Left cardiac atrium (tissue), 4 donors: Measurements from ENCODE around the gene GTF2A2. TPM values are rescaled to one million over a fixed set of nuclear protein-coding genes. Genes with fewer than 3 reads are reported as not detected.
"Not testable (repeated sequence)": the region's sequence is repeated elsewhere in the genome, so short reads cannot be mapped to it uniquely, and the experiment has no call there.

Experiments used
- ATAC-seq, 2 donors: fragments of 200-7000 bp; cut with Tn5 transposase; one replicate each; pipeline ENCODE4 v1.9.1; 2020; ENCODE audit warnings: mild to moderate bottlenecking in 2 of 2, moderate library complexity in 2 of 2
- DNase-seq: peaks from one replicate; pipeline ENCODE4 v3.0.0-alpha.2; 2020
- intact Hi-C, 2 donors: fragments of 100-400 bp; cut with DNase I; formaldehyde crosslinking; loops; one replicate each; pipeline versions ENCODE4 v1.14.1 to v1.15.1; 2022 to 2023
- long read RNA-seq: library from polyadenylated mRNA; unstranded; transcript quantifications from one replicate; pipeline ENCODE4 v2.0.0, GENCODE V29; 2021
- total RNA-seq, 2 donors: library from RNA; stranded (reverse); fragmentation: NEBNext Ultra II Directional; extraction: Animal tissue kit (Norgen Biotek cat#: 25700); gene quantifications; one replicate each; pipeline ENCODE4 v1.2.1, GENCODE V29; 2021
- donor health status: DM: no; HTN: yes; CAD: no.
- donor health status: DM: no; HTN: yes; CAD: no; lungs with severe emphysema.
- donor health status: DM: yes; HTN: yes; CAD: no.
- donor health status: Dilated cardiomyopathy.

The GTF2A2 gene, protein sequence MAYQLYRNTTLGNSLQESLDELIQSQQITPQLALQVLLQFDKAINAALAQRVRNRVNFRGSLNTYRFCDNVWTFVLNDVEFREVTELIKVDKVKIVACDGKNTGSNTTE
- total RNA-seq, result 100 to 1,000 TPM in 1 of 2 donors, 10 to 100 TPM in 1; 99.1 to 119 TPM
- long read RNA-seq, transcript GTF2A2-202 (5 exons, 1,582 nt), result major isoform, 8 of 10 reads
- long read RNA-seq, partial matches to known transcripts, result 0 of 10 reads
- long read RNA-seq, other reads (novel, unspliced or antisense), result 1 of 10 reads

GRCh38 chr15:59656897-59657634 lies at the start of gene GTF2A2:
Gene GTF2A2 (minus strand): TSS chr15:59657515. CDS start chr15:59652277, 5,238 bp downstream.
- ATAC-seq (peak; percentile 100), DNase-seq (peak; percentile 96)
- intact Hi-C loops, result no loop called here

GRCh38 chr15:59703979-59704796 lies 46.9 kb upstream of the GTF2A2 start:
- no peak for DNase-seq

GRCh38 chr15:59702351-59702750 lies 45.0 kb upstream of the GTF2A2 start:
- intact Hi-C loops, result no loop called here
- DNase-seq, result no peak
- no peak for ATAC-seq

More at GRCh38 chr15:59703979-59704796, 46.9 kb upstream of the GTF2A2 start:
- intact Hi-C loops, result no loop called here
- no peak for ATAC-seq

- no peak for ATAC-seq
- DNase-seq, result no peak
- intact Hi-C loops, result no loop called here
Measured at GRCh38 chr15:59701880-59702279, 44.6 kb upstream of the GTF2A2 start.

DNA sequence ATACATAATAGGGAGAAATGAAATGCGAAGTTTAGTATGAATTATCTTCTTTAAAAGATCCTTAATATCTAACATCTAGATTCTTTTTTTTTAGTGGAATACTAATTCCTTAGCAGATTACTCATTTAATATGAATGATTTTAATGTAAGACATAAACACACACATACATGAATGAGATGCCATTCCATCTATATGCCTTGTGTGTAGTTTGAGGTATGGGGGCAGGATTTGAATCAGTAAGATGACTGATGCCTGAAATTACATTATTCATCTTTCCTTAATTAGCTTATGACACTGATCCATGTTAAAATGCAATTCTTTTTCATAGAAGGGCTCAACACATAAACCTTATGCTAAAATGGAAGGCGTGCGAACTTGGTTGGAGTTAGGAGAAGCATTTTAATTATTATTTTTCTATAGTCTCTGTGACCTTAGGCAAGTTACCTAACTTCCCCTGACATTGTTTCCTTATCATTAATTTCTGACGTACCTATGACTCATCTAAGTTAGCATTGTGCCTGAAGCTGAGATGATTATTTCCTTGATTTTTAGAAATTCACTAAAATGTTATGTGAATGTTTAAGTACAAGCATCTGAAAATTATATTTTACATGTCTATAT lies 42.6 kb upstream of the GTF2A2 start:
- intact Hi-C loops, result no loop called here
- ATAC-seq (no peak), DNase-seq (no peak)

- ATAC-seq, DNase-seq, intact Hi-C loops: not testable (repeated sequence)
Measured at GRCh38 chr15:59698065-59698464, 40.8 kb upstream of the GTF2A2 start.

- ATAC-seq (no peak), DNase-seq (no peak)
- intact Hi-C loops, result no loop called here
Measured at GRCh38 chr15:59696332-59696731, 39.0 kb upstream of the GTF2A2 start.

- intact Hi-C loops, result loop anchor here in 1 of 2 donors (5.0 kb wide), 1 partner anchor 633 kb away; no protein-coding TSS in a partner anchor
- DNase-seq (no peak), ATAC-seq (no peak)
Measured at GRCh38 chr15:59694779-59695178, 37.5 kb upstream of the GTF2A2 start.

DNA sequence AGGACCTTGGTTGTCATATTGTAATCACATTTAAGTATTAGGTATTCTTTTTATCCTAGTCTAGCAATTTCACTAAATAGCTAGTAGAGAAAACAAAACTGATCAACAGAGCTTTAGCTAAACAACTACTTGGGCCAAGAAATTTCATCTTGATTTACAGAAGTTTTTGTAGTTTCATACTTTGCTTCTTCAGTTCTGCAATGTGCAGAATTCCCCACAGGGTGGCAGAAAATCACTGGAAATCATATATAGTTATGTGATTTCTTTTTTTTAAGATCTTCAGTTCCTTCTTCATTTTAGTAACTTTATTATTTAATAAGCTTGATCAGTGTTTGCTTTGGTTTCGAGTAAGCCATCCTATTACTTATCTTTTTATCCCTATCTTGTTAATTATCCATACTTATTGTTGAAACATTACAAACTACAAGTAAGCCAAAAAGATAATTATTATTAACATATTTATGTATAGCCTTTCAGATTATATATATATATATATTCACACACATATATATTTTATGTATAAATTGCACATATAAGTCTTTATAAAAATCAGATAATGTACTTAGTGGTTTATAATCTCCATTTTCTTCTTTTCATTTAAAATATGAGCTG lies 34.0 kb upstream of the GTF2A2 start:
- ATAC-seq (no peak), DNase-seq (no peak)
- intact Hi-C loops, result loop anchor here in 1 of 2 donors (5.0 kb wide), 1 partner anchor 636 kb away; no protein-coding TSS in a partner anchor

- intact Hi-C loops, result loop anchor here in 1 of 2 donors (5.0 kb wide), 1 partner anchor 638 kb away; no protein-coding TSS in a partner anchor
- peak; percentile 90 for DNase-seq
- ATAC-seq, result peak; percentile 54 to 78
Measured at GRCh38 chr15:59689626-59690236, 32.4 kb upstream of the GTF2A2 start.

- ATAC-seq, result peak; percentile 98
- peak; percentile 100 for DNase-seq
- intact Hi-C loops, result no loop called here
Measured at GRCh38 chr15:59688782-59689625, 31.7 kb upstream of the GTF2A2 start, which contains the start of gene BNIP2. Gene BNIP2 (minus strand): TSS chr15:59689320. CDS start chr15:59682457, 6,863 bp downstream.

DNA sequence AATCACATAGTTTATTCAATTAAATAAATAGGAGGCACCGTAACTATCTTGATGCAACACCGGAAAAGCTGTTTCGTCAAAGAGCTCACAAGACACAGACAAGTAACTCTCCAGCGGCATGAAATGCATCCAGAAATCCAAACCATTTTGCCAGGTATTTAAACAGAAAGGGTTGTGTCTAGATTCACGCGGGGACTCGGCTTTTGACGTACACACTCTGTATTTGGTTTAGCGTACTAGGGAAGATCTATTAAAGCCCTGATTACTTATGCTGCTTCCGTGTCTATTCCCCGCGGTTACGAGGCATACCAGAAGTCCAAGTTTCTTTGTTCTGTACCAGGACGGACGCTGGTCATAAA lies 31.1 kb upstream of the GTF2A2 start:
- DNase-seq (no peak), ATAC-seq (peak; percentile 15 to 24)
- intact Hi-C loops, result no loop called here

DNA sequence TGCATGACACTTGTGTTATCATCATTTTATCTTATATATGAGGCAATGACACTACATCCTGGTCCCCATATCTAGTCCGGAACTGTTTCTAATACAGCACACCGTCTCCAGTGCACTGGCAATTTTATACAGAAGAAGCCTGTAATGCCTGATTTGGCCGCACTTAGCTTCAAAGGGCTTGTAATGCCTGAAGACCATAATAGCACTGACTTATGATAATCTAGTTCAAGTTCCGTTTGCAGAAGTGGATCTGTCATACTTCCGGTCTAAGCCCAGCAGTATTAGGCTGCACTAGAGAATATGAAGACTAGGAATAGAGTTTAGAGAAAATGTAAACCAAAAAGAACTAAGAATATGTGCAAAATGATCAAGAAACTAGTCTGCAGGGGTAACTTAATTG lies 30.5 kb upstream of the GTF2A2 start:
- DNase-seq (no peak), ATAC-seq (no peak)
- intact Hi-C loops, result no loop called here

- intact Hi-C loops, result no loop called here
Measured at GRCh38 chr15:59686389-59686788, 29.1 kb upstream of the GTF2A2 start.

DNA sequence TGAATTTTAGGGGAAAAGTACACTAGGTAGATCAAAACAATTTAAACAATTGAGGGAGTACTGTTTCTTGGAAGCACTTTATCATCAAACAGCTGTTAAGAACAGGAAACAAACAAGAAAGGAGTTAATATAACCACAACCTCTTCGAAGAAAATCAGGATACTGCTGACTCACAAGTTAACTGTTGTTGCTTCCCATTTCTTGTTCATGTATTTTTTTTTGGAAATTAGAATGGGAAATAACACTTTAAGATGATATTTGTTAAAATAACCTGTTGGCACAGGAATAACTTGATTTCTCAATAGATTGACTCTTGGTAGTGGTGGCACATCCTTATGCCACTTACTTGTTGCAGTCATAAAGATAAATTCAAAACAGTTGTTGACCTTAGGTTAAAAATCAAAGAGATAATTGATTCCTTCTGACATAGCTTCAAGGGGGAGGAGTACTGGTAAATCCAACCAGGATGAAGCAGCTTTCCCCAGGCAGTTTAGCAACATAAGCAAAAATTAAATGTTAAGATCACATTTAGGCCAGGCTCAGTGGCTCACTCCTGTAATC lies 28.5 kb upstream of the GTF2A2 start:
- intact Hi-C loops, result no loop called here
- ATAC-seq (no peak), DNase-seq (no peak)

More at GRCh38 chr15:59686389-59686788, 29.1 kb upstream of the GTF2A2 start:
- no peak for ATAC-seq
- no peak for DNase-seq

- ATAC-seq (no peak), DNase-seq (no peak)
- intact Hi-C loops, result no loop called here
Measured at GRCh38 chr15:59680870-59681269, 23.6 kb upstream of the GTF2A2 start.

DNA sequence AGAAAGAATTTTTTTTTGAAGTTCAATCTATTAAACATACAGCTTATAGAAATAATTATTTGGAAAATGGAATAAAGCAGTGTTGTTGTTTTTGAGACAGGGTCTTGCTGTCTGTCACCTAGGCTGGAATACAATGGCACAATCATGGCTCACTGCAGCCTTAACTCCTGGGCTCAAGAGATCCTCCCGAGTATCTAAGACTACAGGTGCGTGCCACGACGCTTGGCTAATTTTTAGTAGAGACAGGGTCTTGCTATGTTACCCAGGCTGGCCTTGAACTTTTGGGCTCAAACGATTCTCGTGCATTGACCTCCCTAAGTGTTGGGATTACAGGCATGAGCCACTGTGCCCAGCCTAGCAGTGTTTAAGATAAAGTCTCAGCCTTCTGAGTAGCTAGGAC lies 23.0 kb upstream of the GTF2A2 start:
- intact Hi-C loops, result no loop called here
- no peak for DNase-seq
- ATAC-seq, result no peak
